Muscle of leg (tissue), 11 donors: ENCODE measurements around the gene PREB. TPM values are rescaled to one million over a fixed set of nuclear protein-coding genes. Genes with fewer than 3 reads are reported as not detected.
"Not testable (repeated sequence)": the region's sequence is repeated elsewhere in the genome, so short reads cannot be mapped to it uniquely, and the experiment has no call there.

Source experiments
- DNase-seq: peaks from one replicate; pipeline ENCODE4 v3.0.0; 2013
- H3K27ac ChIP-seq: one replicate; pipeline ENCODE4 v1.5.1; 2013; ENCODE audit warnings: mild to moderate bottlenecking, low read length, control low read depth
- H3K27me3 ChIP-seq: one replicate; pipeline ENCODE4 v1.6.1; 2013; ENCODE audit warnings: low read length; ENCODE audit not compliant: control insufficient read depth, insufficient read depth
- H3K36me3 ChIP-seq: one replicate; pipeline ENCODE4 v1.6.1; 2013; ENCODE audit warnings: low read length; ENCODE audit not compliant: control insufficient read depth, insufficient read depth
- H3K4me1 ChIP-seq: one replicate; pipeline ENCODE4 v1.6.1; 2013; ENCODE audit warnings: low read length; ENCODE audit not compliant: control insufficient read depth, insufficient read depth
- H3K4me3 ChIP-seq: one replicate; pipeline ENCODE4 v1.5.1; 2013; ENCODE audit warnings: low read length, control low read depth
- H3K9me3 ChIP-seq: replicated peaks from 2 replicates; pipeline ENCODE4 v1.6.1; 2013; ENCODE audit warnings: low read depth, low read length; ENCODE audit not compliant: control insufficient read depth
- WGBS: methylation state at CpG from one replicate; pipeline ENCODE4 v1.1.5; 2013; ENCODE audit warnings: missing lambda C conversion rate; ENCODE audit not compliant: insufficient coverage; 5-methylcytosine and 5-hydroxymethylcytosine counted together
- polyA plus RNA-seq, 8 donors: library from polyadenylated mRNA; unstranded; fragments of 120-200 nt; gene quantifications; one replicate each; pipeline versions ENCODE4 v1.2.1 to v1.2.3, GENCODE V29; 2013; ENCODE audit warnings: inconsistent platforms in 1 of 8, low replicate concordance in 1 of 8; ENCODE audit not compliant: insufficient read length in 8 of 8, insufficient read depth in 1 of 8
- total RNA-seq: library from RNA; stranded (reverse); fragments of 120-200 nt; gene quantifications from one replicate; pipeline ENCODE4 v1.2.4, GENCODE V29; 2013

Gene PREB
- total and polyA plus RNA-seq, 9 donors, result 26.9 to 38.9 (median 35.9) TPM

DNA sequence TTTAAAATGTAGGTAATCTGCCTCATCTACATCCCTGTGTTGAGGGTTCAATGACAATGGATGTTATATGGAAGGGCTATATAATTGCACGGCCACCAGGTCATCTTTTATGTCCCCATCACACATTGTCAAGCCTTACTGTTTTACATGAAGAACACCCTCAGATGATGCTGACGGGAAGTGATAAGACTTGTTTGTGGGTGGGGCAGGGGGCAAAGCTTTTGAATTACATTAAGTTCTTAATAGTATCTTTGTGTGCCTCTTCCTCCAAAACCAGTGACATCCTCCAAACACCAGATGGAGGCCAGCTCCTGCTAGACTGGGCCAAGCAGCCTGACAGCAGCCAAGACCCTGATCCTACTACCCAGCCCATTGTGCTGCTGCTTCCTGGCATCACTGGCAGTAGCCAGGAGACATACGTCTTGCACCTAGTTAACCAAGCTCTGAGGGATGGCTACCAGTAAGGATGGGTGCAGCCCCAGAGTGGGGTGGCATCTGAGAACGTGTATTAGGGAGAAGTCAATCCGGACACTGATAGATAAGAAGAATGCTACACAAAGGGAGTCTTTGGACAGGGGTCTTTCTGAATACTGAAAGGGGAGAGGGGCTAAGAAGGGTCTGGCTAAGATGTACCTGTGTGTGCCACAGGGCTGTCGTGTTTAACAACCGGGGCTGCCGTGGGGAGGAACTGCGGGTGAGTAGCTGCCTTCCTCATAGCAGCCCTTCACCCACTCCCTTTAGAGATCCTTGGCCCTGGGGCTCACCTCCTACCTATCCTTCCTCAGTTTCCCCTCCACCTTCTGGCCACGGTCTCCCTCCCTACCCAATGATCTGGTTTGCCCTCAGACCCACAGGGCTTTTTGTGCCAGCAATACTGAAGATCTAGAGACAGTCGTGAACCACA, 5.5 kb downstream of the PREB start:
- Histone ChIP-seq H3K27ac (no peak overlapping the region), H3K36me3 (peaks cover 37% of the 10 kb centered on the region), H3K9me3 (no peaks in the 10 kb centered on the region), H3K4me3 (no peak overlapping the region), H3K4me1 (peaks cover 13% of the 10 kb centered on the region), H3K27me3 (peaks cover 1% of the 10 kb centered on the region)
- 85% methylated on average over 8 of the region's 11 CpGs for WGBS
- no peak for DNase-seq

DNA sequence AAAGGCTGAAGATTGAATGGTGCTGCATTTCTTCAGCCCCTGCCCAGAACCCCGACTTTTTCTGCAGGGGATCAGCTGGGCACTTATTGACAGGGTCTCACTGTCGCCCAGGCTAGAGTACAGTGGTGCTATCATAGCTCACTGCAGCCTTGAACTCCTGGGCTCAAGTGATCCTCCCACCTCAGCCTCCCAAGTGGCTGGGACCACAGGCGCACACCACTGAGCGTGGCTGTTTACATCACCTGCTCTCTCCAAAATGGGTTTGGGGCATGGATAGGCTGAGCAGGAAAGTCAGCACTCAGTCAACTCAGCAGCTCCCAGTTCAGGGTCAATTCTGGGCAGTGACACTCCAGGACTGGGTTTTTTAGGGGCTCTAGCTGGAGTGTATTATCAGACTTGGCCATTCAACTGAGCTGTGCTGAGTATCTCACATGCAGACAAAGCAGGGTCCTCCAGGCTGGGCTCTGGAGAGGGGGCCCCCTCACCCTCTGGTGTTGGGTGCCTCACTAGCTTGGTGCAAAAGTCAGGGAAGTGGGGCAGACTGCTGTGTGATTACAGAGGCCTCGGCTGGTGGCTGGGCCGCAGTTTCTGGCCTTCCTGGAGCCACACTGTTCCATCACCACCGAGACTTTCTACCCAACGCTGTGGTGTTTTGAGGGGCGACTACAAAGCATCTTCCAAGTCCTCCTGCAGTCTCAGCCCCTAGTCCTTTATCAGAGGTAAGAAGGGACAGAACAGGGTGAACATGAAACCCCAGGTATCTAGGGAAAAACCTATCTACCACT, 6.4 kb downstream of the PREB start:
- peaks cover 37% of the 10 kb centered on the region for H3K36me3 ChIP-seq
- peaks cover 4% of the 10 kb centered on the region for H3K27me3 ChIP-seq
- peaks cover 12% of the 10 kb centered on the region for H3K4me1 ChIP-seq
- H3K9me3 ChIP-seq, result no peaks in the 10 kb centered on the region
- no peak for DNase-seq
- WGBS, result 96% methylated on average over 5 of the region's 9 CpGs
- no peak overlapping the region for H3K27ac ChIP-seq
- no peak overlapping the region for H3K4me3 ChIP-seq

DNA sequence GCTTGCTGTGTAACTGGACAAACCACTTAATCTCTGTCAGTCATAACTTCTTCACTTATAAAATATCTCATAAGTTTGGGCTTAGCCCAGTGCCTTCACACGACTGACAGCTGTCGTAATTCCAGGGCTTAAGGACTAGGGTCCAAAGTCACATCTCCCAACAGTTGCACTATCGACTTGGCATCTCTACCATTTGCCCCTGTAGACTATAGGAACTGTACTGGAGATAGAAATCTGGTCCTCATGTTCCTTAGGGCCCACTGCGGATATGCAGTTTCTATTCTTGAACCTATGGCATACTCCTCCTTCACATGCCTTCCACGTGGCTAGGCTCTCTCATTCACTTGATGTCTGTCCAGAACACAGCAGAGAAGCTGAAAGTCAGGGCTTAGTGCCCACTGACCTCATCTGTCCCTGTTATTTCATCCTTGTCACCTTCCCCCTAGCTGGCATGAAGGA, 8.2 kb downstream of the PREB start:
- WGBS, result 45% methylated on average over 2 of the region's 5 CpGs
- H3K27me3 ChIP-seq, result peaks cover 13% of the 10 kb centered on the region
- H3K4me3 ChIP-seq, result no peak overlapping the region
- peaks cover 20% of the 10 kb centered on the region for H3K36me3 ChIP-seq
- no peaks in the 10 kb centered on the region for H3K9me3 ChIP-seq
- H3K27ac ChIP-seq, result no peak overlapping the region
- DNase-seq, result no peak
- H3K4me1 ChIP-seq, result peaks cover 8% of the 10 kb centered on the region

DNA sequence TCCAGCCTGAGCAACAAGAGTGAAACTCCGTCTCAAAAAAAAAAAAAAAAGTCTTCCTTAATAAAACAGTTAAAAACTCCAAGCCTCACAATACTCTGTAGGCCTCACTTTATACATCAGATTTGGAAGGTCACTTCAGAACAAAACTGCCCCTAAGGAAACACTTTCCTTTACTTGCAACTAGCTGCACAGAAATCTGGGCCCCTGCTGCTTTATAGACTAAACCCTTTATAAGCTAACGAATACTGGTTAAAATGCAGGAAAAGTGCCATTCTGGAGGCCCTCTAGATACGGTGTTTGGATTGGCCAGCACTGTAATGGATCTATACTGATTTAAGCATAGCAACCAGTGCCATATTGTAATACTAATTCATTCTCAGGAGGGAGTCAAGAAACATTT, 9.3 kb downstream of the PREB start:
- DNase-seq, result no peak
- Histone ChIP-seq H3K4me1 (peaks cover 8% of the 10 kb centered on the region), H3K36me3 (peaks cover 9% of the 10 kb centered on the region), H3K9me3 (no peaks in the 10 kb centered on the region), H3K27me3 (peaks cover 22% of the 10 kb centered on the region), H3K4me3 (no peak overlapping the region), H3K27ac (no peak overlapping the region)
- WGBS, result 83% methylated on average over 1 of the region's 3 CpGs

DNA sequence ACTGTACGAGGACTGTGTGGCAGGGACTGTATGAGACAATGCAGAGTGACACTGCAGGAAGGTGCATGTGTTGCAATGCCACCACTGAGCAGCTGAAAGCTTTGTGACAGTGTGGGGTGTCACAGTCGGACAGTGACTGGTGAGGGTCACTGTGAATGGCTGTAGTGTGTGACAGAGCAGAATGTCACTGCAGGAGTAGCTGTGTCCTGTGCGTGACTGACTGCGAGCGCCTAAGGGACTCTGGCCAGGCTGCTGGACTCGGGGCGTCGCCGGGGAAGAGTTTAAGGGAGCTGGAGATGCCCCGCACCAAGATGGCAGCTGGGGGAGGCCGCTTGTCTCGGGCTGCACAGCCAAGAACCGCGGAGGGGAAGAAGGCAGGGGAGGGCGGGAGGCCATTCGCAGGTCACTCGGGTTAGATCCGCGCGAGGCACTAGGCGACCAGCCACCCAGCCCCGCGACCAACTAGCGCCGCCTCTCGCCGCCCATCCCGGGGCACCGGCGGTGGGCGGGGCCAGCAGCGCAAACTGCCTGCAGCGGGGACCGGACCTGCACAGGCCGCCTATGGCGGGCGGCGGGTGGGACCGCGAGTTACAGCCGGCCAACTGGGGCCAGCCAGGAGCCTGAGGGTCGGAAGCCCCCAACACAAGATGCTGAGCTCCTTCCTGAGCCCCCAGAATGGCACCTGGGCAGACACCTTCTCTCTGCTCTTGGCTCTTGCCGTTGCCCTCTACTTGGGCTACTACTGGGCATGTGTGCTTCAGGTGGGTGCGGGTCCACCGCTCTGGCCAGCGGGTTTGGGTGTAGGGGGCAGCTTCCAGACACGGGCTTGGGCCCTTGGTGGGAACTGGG, 10.9 kb downstream of the PREB start, which contains the start of gene ABHD1:
Gene ABHD1, plus strand, starts transcription at position 514 of the 849 bp plus-strand sequence. Its CDS starts 134 bp downstream, at position 648.
- no peak for DNase-seq
- H3K27ac ChIP-seq, result no peak within 1 kb of the TSS
- no peaks in the 10 kb centered on the region for H3K9me3 ChIP-seq
- WGBS, result 2% methylated on average over 41 of the region's 47 CpGs
- H3K4me3 ChIP-seq, result peak within 1 kb of the TSS; percentile 53
- peaks cover 35% of the 10 kb centered on the region for H3K27me3 ChIP-seq
- no peaks in the 10 kb centered on the region for H3K36me3 ChIP-seq
- H3K4me1 ChIP-seq, result peaks cover 13% of the 10 kb centered on the region

DNA sequence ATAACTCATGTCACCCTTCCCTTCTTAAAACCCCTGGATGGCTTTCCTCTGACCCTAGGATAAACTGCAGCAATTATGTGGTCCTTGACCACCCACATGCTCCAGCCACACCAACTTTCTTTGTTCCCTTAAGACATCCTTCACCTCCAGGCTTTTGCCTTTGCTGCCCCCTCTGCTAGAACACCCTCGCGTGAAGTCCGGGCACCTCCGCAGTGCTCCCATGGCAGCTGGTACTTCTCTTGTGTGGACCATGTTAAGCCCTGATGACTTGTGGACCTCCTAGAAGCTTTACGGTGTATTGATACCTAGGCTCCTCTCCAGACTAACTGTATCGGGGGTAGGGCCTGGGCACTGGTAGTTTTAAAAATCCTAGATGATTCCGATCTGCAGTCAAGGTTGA, 11.6 kb downstream of the PREB start:
- no peak overlapping the region for H3K4me3 ChIP-seq

DNA sequence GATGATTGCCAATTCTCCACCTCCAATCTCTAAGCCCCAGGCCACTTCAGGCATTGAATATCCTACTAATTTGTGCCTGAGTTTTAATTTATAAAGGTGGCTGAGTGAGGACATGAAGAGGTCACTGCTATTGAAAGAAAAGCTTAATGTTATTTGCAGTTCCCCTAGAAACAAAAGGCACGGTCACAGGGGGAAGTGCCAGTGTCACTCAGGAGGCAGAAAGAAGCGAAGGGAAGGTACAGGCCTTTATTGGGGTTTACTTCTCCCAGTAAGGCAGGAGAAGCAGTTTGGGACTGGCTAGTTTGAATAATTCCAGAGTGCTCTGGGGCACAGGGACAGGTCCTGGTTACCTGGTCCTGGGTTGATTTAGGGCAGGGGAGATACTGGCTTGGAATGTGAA, 12.5 kb downstream of the PREB start:
- H3K4me3 ChIP-seq, result no peak overlapping the region
- peaks cover 16% of the 10 kb centered on the region for H3K4me1 ChIP-seq
- H3K27ac ChIP-seq, result no peak overlapping the region
- peaks cover 46% of the 10 kb centered on the region for H3K27me3 ChIP-seq
- no peaks in the 10 kb centered on the region for H3K36me3 ChIP-seq
- WGBS, result 32% methylated on average over 2 of the region's 2 CpGs
- no peak for DNase-seq
- H3K9me3 ChIP-seq, result no peaks in the 10 kb centered on the region

More for the DNA sequence above, 11.6 kb downstream of the PREB start:
- Histone ChIP-seq H3K4me1 (peaks cover 16% of the 10 kb centered on the region), H3K27ac (no peak overlapping the region), H3K36me3 (no peaks in the 10 kb centered on the region), H3K27me3 (peaks cover 42% of the 10 kb centered on the region), H3K9me3 (no peaks in the 10 kb centered on the region)
- WGBS, result 81% methylated on average over 5 of the region's 7 CpGs
- DNase-seq, result no peak

DNA sequence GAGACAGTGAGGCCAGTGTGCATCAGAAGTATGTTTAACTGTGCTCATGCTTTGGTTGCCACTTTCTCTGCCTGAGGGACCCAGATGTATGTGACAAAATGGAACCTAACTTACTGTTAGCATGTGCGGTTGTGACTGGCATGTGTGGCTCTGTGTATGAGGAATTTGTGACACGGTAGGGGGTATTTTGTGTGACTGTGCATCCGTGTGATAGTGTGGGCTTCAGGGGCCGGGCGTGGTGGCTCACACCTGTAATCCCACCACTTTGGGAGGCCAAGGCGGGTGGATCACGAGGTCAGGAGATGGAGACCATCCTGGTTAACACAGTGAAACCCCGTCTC, 15.1 kb downstream of the PREB start:
- not testable (repeated sequence) for H3K9me3 ChIP-seq, H3K27ac ChIP-seq, DNase-seq, H3K36me3 ChIP-seq
- Histone ChIP-seq H3K4me1 (peaks cover 16% of the 10 kb centered on the region), H3K4me3 (peak overlapping the region; percentile 17), H3K27me3 (peaks cover 51% of the 10 kb centered on the region)
- 69% methylated on average over 6 of the region's 8 CpGs for WGBS

DNA sequence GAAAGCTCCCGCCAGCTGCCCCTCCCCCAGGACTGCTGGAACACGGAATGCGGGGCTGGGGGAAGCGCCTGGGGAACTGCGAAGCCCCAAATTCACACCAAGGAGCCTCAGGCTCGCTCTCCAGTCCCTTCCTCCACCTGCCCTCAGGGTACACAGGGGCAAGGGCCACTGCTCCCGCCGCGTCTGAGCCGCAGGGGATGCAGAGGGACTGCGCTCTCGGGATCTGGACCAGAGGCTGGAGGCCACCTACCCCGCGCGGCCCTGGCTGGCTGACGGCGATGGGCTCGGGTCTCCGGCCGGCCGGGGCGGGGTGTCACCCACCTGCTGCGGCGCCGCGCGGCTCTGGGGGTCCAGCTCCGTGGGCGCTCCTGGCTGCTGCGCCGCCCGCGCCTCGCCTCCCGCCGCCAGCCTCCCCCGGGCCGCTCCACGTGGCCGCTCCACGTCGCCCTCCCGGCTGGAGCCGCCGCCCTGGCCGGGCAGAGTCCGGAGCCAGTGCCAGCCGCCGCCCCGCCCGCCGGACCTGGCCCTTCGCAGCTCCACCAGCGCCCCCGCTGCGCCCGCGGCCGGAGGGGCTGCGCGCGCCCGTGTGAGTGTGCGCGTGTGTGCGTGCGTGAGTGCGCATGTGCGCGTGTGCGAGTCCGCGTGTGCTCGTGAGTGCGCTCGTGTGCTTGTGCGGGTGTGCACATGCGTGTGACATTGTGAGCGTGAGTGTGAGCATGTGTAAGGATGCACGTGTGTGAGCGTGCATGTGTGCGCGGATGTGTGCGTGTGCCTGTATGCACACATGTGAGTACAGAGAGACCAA, 15.7 kb downstream of the PREB start, which contains the start of gene CGREF1:
Gene CGREF1, minus strand, starts transcription at position 604 of the 805 bp plus-strand sequence. CDS start 14,762 bp downstream, outside the sequence.
- H3K27me3 ChIP-seq, result peaks cover 48% of the 10 kb centered on the region
- peak within 1 kb of the TSS; percentile 28 for H3K4me3 ChIP-seq

More for the DNA sequence above, 15.7 kb downstream of the PREB start, which contains the start of gene CGREF1:
- H3K36me3 ChIP-seq, result no peaks in the 10 kb centered on the region
- peaks cover 14% of the 10 kb centered on the region for H3K4me1 ChIP-seq
- H3K9me3 ChIP-seq, result no peaks in the 10 kb centered on the region
- 3% methylated on average over 79 of the region's 84 CpGs for WGBS
- H3K27ac ChIP-seq, result no peak within 1 kb of the TSS
- no peak for DNase-seq
